ENCODE data around the gene DMD.
A peak's percentile ranks its signal among the peaks of the same experiment; 100 is the strongest.
"Not testable (repeated sequence)": the region's sequence is repeated elsewhere in the genome, so short reads cannot be mapped to it uniquely, and the experiment has no call there.

Gene DMD

DNA sequence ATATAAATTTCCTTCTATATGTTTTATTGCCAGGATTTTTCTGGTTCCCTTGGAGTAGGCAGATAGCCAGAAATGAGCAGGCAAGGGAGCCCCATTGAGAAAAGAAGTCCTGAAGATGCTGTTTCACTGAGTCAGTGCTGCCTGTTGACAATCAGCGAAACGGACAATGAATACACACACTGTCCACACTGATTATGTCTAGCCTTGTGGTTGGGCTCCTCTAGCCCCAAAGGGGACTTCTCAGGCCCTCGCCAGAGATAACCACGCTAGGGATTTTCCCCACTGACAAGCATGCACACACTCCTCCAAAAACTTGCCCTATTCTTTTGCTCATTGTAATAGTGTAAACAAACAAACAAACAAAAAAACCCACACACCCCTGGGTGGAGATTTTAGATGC is 369.3 kb downstream of the DMD start:
- DNase-seq = no peak

DNA sequence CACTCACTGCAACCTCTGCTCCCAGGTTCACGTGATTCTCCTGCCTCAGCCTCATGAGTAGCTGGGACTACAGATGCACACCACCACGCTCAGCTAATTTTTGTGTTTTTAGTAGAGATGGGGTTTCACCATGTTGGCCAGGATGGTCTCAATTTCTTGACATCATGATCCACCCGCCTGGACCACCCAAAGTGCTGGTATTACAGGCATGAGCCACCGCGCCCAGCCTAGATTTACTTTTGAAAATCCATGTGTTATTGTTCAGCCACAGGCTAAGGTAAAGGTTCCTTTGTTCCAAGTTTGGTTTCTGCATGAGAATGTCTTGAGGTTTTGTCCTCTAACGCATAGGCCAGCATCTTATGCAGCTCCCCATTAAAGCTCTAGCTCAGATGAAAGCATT is 371.6 kb downstream of the DMD start:
- DNase-seq = no peak

DNA sequence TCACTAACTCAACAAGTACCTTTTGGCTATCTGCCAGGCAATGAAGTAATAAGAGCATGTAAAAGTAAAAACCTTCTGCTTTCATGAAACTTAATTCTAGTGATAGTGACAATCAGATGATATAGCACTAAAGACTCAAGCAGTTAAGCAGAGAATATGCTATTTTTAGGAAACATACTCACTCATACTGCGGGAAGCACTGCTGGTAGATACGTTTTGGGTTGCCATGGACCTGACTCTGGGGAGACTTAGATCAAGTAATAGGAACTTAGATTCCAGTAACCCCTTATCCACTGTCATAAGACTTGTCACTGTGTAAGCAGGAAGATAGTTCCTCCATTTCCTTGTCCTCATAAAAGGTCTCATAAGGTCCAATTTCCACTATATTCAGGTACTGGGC is 386.3 kb downstream of the DMD start:
- DNase-seq = no peak

DNA sequence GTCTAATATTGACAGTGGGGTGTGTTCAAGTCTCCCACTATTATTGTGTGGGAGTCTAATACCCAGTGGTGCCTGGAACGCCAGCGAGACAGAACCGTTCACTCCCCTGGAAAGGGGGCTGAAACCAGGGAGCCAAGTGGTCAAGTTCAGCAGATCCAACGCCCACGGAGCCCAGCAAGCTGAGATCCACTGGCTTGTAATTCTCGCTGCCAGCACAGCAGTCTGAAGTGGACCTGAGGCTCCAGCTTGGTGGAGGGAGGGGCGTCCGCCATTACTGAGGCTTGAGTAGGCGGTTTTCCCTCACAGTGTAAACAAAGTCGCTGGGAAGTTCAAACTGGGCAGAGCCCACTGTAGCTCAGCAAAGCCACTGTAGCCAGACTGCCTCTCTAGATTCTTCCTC is 407.3 kb downstream of the DMD start:
- DNase-seq = no peak

DNA sequence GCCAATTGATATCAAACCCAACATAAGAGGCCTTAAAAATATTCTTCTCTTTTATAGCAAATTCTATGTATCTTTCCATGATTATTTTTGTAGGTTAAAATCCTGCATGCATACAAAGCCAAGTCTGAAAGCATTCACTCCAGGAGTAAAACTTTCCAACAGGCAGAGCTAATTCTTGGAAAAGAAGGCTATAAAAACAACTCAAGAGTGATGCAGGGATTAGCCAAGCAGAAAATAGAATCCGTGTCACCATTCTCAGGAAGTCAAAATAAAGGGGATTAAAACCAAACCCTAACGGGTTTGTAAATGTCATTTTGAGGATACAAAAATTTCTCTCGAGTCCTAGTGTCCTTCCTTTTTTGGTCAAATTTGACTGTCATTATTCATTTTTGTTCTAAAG is 412.4 kb downstream of the DMD start:
- DNase-seq = no peak

DNA sequence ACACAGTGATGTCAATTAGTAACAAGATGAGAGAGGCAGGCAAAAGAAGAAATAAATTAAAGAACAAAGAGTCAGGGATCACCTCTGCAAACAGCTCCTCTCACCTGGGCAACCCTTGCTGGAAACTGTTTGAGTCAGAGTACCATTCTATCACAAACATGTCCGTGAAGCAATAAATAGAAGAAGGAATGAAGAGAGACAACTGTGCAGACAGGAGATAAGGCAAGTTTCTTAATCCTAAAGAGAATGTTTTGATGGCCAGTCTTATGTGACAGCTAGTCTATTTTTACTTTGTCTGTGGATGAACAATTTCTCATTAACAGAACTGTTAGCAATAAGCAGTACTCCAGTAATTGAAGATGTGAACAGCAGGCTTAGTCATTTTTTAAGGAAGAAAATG is 422.4 kb downstream of the DMD start:
- DNase-seq = no peak

DNA sequence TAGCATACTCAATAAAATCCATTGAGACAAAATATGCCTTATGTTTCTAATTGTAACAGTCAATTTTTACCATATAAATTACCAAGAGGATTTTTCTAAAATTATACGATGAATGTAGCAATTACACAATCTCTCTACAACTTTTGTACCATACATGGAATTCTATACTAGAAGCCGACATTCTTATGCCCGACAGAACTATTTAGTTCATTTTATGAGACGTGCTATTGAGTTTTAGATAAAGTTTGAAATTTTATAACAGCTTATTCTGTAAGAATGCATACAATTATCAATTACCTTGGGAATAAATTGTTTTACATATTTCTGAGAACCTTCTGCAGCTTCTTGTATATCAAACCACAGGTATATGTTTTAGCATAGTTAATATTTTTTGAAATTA is 431.2 kb downstream of the DMD start:
- DNase-seq = no peak

DNA sequence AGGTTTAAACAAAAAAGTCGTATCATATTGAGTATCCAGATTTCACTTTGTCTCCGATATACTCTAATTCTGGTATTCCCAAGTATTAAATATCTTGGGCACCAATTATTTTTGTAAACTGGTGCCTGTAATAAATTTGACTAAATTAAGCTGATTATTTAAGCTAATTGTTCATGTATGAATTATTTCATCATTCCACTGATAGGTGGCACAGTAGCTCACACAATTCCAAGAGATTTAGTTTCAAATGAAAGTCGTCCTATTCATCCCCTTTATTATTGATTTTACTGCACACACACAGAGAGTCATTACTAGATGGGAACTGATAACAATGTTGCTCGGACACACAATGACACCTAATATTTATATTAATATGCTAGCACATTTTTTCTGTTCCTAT is 432.4 kb downstream of the DMD start:
- peak in 1 of 2 experiments; percentile 6 for DNase-seq

DNA sequence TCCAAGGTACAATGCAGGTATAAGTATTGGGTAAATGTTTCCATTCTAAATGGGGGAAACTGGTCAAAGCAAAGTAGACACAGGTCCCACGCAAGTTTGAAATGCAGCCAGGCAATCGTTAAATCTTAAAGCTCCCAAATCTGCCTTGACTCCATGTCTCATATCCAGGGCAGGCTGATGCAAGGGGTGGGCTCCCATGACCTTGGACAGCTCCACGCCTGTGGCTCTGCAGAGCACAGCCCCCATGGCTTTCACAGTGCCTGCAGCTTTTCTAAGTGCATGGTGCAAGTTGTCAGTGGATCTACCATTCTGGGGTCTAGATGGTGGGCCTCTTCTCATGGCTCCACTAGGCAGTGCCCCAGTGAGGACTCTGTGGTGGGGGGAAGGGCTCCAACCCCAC is 436.4 kb downstream of the DMD start:
- no peak for DNase-seq

DNA sequence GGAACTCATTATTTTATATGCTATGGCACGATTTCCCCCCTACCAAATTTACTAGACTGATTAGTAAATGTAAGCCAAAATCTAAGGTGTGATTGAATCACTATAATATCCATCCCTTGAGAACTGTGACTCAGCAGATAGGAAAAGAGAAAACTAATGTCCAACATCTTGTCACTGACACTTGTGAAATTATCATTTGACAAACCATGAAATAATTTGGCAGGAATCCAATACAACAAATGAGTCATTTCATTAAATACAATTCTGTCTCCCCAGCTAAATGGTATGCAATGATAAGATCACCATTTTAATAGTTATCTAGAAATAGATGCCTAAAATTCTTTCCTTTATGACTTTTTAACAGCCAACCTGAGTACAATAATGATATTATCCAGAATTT is 462.3 kb downstream of the DMD start:
- no peak for DNase-seq

DNA sequence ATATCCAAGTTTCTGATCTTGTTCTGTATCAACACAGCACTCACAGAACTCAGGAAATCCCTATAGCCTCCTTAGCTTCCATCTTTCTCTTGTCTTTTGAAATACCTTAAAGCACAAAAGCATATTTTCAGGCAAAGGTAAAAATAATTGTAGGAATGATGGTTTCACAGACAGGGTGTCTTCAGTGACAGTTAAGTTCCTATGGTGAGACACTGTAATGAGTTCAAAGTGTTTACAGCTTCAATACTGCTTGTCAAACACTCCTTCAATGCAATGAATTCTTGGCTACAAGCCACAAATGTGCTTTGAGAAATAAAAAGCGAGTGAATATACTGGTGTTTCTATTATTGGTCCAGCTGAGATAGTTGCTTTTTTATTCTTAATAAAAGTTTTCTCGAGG is 466.0 kb downstream of the DMD start:
- DNase-seq = no peak

DNA sequence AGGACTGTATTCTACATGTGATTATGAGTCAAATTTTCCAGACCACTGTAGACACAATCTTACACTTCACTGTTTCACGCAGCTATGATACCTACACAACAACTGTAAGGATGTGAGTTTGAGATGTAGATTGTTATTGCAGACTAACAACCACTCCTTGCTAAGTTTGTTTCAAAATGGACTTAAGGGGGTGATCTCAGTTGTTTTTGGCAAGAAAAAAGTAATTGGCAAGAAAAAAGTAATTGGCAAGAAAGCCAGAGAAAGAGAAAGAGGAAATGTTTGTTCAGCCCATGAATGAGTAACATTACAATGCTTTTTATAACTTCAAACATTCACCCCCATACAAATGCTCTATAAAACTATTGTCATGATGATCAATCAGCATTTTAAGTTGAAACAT is 466.4 kb downstream of the DMD start:
- no peak for DNase-seq

DNA sequence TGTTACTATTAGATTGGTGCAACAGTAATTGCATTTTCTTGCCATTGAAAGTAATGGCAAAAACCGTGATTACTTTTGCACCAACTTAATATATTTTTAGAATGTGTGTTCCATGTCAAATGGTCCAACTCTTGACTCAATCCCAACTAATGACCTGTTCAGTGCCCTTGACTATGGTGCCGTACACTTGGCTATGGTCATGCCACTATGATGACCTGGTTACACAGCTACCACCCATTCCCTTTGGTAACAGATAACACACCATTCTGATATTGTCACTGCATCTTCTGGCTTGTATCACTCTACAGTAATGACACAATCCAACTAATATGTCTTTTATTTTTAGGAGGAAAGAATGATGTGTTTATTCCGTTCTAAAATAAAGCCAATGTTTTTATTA is 469.4 kb downstream of the DMD start:
- no peak for DNase-seq

DNA sequence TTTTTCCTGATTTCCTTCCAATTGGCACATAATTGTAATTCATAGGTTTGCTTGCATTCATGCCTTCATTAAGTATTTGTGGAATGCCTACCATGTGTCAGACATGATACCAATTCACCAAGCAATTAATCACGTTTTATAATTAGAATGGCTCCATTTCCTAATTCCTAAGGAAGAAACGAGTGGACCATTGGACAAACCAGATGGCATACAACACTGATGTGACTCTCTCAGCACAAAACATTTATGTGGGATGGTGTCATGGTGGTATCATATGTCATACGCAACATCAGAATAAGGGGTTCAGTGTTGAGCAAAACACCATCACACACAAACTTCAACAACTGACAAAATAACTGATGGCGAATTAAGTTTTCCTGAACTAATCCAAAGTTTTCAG is 502.8 kb downstream of the DMD start:
- DNase-seq = no peak

DNA sequence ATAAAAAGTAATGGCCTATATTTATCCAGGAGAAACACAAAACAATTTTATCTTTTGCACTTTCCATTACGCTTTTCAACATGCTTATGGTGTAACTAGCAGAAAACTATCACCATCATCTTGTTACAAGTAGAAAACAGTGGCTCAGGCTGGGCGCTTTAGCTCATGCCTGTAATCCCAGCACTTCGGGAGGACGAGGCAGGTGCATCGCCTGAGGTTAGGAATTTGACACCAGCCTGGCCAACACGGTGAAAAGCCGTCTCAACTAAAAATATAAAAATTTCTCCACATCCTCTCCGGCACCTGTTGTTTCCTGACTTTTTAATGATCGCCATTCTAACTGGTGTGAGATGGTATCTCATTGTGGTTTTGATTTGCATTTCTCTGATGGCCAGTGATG is 506.0 kb downstream of the DMD start:
- not testable (repeated sequence) for DNase-seq

DNA sequence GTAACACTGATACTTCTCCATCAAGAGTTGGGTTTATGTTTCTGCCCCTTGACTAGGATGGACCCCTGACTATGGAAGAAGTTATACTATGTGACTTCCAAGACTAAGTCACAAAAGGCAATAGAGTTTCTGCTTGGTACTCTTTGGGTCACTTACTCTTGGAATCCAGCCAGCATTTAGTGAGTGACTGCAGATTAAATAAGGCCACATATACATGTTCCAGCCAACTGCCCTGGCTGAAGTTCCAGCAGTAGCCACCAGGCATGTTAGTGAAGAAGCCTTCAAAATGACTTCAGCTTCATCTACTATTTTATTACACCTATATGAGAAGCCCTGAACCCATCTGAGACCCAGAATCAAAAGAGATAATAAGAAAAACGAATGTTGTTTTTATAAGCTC is 524.0 kb downstream of the DMD start:
- no peak for DNase-seq

DNA sequence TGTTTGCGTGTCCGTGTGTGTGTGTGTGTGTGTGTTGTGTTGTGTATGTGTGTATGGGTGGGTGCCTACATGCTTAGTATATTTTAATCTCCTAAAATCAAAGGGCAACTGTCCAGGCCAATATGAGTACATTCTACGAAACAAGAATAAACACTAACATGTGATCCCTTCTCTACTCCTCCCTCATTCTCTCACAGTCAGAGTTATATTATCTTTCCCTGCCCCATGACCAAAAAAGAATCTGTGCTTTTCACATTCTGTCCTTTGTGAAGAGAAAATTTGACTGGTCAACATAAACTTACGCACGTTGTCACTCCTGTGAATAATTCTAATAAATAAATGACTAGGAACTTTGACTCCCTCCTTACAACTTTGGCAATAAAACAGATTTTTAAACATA is 532.9 kb downstream of the DMD start:
- no peak for DNase-seq

DNA sequence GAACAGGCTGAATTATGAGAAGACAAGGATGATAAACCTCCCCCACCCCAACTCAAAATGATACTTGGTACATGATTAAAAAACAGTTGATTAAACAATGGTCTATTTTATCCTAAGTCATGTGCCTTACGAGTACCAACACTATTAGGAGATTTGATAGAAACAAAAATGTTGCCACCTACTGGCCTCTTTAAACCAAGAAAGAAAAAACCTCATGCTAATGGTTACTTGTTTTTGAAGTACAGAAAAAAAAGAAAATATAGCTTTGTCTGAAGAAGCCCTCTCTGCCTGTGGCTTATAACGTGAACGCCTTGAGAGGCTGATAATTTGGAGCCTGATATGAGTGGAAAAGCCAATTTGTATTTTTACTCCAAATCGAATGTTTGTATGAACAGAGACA is 538.2 kb downstream of the DMD start:
- DNase-seq = peak in 1 of 2 experiments; percentile 46

DNA sequence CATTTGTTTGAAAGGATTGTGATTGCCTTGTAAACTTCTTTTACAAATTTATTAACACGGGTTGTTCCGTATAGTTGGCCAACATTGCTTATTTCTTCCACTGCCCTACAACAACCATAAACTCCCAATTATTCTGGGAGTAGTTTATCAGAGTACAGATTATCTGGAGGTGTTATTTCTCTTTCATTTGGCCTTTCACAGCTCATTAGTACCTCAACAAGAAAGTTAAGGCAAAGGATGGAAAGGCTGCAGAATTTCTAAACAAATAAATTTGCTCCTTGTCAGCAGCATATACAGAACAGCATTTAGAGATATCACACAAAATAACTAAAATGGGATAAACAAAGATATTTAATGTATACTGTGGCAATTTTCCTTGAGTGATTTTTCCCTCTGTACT is 548.8 kb downstream of the DMD start:
- DNase-seq = no peak

DNA sequence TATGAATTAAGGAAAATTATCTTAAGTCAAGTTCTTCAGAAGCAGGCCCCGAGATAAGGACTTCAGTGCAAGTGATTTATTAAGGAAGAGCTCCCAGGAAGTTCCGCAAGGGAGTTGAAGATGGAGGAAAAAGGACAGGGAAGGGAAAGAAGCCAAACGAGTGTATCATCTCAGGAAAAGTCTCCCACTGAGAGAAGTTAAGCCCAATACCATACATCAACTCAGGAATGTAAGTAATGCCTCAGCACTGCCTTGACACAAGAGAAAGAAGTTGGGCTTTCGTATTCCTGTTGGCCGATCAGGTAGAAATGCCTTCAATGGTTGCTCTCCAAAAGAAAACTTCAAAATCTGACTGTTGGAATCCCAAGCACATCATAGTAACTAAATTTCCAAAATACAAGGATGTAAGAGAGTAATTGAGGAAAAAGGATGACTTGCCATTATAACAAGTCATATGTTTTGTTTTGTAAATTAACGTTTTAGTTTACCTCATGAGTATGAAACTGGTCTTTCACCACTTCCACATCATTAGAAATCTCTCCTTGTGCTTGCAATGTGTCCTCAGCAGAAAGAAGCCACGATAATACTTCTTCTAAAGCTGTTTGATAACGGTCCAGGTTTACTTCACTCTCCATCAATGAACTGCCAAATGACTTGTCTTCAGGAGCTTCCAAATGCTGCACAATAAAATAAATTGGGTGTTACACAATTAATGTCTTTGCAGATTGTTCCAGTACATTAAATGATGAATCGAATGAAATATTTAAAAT is 566.7 kb downstream of the DMD start:
- DNase-seq = no peak

DNA sequence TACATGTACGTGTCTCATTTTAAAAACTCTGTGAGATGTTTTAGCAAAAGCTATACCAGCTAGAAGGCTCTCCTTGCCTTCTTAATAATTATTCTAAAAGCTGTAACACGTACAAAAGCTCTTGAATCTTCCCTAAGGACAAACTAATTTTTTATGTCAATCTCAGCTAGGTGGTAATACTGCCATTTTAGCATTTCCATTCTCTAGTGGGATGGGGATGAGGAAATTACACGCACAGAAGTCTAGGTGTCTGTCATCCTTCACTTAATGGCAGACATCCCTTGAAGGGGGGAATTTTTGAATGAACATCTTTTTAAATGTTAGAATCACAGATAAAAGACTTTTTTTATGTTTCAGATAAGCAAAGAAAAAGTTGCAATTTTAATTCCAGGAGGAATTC is 569.1 kb downstream of the DMD start:
- DNase-seq = no peak

DNA sequence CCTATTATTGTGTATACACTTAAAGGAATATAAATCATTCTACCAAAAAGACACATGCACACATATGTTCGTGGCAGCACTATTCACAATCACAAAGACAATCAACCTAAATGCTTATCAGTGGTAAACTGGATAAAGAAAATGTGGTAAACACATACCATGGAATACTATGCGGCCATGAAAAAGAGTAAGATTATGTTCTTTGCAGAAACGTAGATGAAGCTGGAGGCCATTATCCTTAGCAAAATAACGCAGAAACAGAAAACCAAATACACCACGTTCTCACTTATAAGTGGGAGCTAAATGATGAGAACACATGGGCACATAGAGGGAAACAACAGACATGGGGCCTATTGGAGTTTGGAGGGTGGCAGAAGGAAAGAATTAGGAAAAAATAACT is 593.2 kb downstream of the DMD start:
- no peak for DNase-seq

DNA sequence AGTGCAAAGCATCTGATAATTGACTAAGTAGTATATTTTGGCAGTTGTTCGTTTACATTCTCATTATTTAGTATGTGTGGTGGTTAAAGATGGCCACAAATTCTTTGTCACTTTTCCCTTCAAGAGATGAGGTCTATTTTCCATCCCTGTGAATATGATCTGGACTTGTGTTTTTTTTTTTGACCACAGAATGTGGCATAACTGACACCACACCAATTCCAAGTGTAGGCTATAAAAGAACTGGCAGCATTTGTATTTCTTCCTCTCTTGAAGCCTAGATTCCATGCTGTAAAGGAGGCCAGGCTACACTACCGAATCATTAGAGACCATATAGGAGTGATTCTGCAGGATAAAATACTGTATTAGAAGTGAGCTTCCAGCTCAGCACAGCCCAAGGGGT is 596.6 kb downstream of the DMD start:
- DNase-seq = no peak

DNA sequence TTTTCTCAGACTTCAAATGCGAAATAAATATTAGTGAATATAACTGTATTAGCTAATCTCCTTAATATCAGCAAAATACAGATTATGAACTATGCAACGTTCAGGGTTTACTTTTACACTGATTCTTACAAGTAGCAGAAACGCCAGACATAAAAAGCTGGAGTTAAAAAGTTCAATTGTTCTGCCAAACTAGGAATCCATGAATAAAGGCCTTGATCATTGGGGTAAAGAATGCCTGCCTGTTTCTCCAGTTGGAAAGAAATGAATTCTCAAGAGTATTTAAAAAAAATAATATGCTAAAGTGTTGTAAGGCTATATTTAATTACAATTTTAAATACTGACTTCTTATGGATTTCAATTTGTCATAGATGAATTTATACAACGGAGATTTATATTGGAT is 612.2 kb downstream of the DMD start:
- DNase-seq = no peak

DNA sequence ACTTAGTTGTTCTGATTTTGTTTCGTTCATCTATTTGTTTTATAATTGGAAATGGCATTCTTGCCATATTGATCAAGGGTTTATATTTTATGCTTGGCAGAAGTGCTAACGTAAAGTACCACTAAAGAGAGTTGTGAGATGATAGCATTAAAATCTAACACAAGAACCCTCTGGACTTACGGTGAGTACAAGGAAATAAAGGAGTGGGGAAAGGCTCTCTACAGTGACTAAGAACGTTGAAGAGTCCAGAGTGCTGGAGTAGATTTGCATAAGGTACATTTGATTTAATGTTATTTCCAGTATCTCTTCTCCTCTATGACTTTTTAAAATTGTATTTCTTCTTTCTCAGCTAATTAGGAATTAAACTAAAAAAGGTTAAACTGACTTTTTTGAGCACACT is 612.6 kb downstream of the DMD start:
- no peak for DNase-seq

DNA sequence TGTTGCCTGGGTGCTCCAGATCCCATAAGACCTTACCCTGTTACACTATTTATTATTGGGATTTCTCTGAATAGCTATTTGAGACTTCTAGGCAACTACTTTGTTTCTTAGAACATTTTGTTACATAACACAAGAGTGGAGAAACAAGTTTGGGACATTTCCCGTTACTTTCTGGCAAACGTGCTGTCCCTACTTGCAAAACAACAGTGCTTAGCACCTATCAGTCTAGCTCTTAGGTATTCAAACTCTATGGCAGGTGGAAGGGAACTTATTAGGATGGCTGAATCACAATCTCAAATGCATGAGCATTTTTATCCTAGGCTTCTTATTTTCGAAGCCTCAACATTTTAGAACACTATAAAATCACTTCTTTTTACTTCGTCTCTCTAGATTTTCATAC is 613.6 kb downstream of the DMD start:
- DNase-seq = no peak

Data from NCI-H2081 (cell line).